ENCODE results near the gene ANKS3. TPM values are rescaled to one million over a fixed set of nuclear protein-coding genes. Genes with fewer than 3 reads are reported as not detected.

The ANKS3 gene
- total and polyA plus RNA-seq, 2 donors (not counting 3 experiments of a cell fraction or from before 2014, with no cell fraction given) = 13.9 to 24.0 TPM

DNA sequence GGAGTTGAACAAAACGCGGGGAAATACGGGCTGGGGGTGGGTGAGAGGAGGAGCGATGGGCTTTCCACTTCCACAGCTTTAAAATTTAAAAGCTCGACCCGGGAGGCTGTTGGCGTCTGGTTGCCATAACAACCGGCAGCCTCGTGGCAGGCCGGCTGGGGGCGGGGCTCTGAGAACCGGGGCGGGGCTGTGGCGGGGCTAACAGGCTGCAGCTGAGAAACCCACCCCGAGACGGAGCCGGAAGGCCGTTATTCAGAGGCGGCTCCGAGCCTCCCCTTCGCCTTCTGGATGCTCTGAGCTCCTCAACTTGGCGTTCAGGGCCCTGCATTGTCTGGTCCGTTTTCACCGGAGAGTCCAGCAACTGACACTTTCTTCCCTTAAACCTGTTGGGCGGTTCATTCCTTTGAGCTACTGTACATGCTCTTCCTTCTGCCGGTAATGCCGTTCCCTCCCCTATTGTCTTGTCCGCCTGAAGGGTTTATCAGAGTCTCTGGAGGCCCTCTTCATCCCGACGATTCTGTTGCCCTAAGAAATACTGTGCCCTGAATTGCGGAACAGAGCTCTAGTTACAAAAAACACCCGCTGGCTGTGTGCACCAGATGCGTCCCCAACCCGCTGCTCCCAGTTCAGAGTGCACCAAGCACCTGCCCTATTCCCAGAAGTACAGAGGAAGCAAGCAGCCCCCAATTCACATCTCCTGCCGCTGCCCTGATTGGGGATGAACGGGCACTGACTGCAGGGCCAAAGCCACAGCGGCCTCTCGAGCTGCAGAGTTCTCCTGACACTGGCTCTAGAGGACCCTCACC, 862 bp upstream of the ANKS3 start:
- Histone ChIP-seq H3K9me1 (replicated peaks; ENCODE audit: control insufficient read depth, extremely low read depth, insufficient read depth, low read length) (no peaks in the 10 kb centered on the region), H3K9me3 (replicated peaks; ENCODE audit: control insufficient read depth, insufficient read depth, low read length) (no peaks in the 10 kb centered on the region), H3K4me1 (ENCODE audit: control insufficient read depth, extremely low read depth, insufficient read depth, low read length) (peaks cover 5% of the 10 kb centered on the region), H3K27ac (ENCODE audit: insufficient read depth, low read depth, low read length) (peak overlapping the region; percentile 46), H3K4me2 (ENCODE audit: insufficient read depth, low read length) (peak overlapping the region; percentile 91), H3K36me3 (ENCODE audit: control insufficient read depth in 2 of 2, extremely low read depth in 1 of 2, insufficient read depth in 2 of 2, low read length in 2 of 2) (peaks cover 0 to under 1% of the 10 kb centered on the region in 2 experiments), H2AFZ (ENCODE audit: low read depth, low read length) (peak overlapping the region; percentile 99), H3K9ac (replicated peaks; ENCODE audit: extremely low read depth, insufficient read depth, low read length) (peak overlapping the region; percentile 56), H3K79me2 (ENCODE audit: control insufficient read depth, insufficient read depth, low read length) (peaks cover 9% of the 10 kb centered on the region), H4K20me1 (replicated peaks; ENCODE audit: control insufficient read depth, extremely low read depth, insufficient read depth, low read length) (no peaks in the 10 kb centered on the region), H3K4me3 (replicated peaks in 1 of 3; ENCODE audit: insufficient read depth in 1 of 3, low read depth in 1 of 3, low read length in 3 of 3) (peak overlapping the region; percentile 62 to 100 (median 76)), H3K27me3 (ENCODE audit: control insufficient read depth in 2 of 2, insufficient read depth in 2 of 2, low read length in 2 of 2) (no peaks in the 10 kb centered on the region)
- TF ChIP-seq, protein P1, sequence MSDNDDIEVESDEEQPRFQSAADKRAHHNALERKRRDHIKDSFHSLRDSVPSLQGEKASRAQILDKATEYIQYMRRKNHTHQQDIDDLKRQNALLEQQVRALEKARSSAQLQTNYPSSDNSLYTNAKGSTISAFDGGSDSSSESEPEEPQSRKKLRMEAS (IDR thresholded peaks at IDR 0.05; ENCODE audit: insufficient read depth, insufficient read length) = peak; percentile 62
- no peak for TF ChIP-seq MYC (IDR thresholded peaks at IDR 0.05; ENCODE audit: low read depth, low read length)
- no peak for TF ChIP-seq CTCF (IDR thresholded peaks at IDR 0.05; ENCODE audit: extremely low read depth in 1 of 2, insufficient read depth in 1 of 2, low read depth in 1 of 2, low read length in 2 of 2)
- TF ChIP-seq POLR2A (IDR thresholded peaks at IDR 0.05; ENCODE audit: low read depth, low read length) = peak; percentile 83
- TF ChIP-seq GATA2 (IDR thresholded peaks at IDR 0.05; ENCODE audit: insufficient read depth, insufficient read length, low read depth, low read length) = no peak
- no peak for TF ChIP-seq JUN (IDR thresholded peaks at IDR 0.05; ENCODE audit: borderline replicate concordance, insufficient read depth, insufficient read length, low read depth)
- TF ChIP-seq EZH2 (IDR thresholded peaks at IDR 0.05; ENCODE audit: borderline replicate concordance, low read depth, low read length, severe bottlenecking) = no peak
- no peak for TF ChIP-seq FOS (IDR thresholded peaks at IDR 0.05; ENCODE audit: borderline replicate concordance, insufficient read depth, low read length)
- TF ChIP-seq POLR2AphosphoS5 (IDR thresholded peaks at IDR 0.05; ENCODE audit: insufficient read depth, low read depth, low read length) = peak; percentile 25
- POLR2A ChIA-PET = interaction anchor here (0.7 to 1.4 kb wide), 3 partner anchors 32 to 119 kb away, joined by 3 to 8 read pairs (median 4); no protein-coding TSS in a partner anchor
- dilution Hi-C loops (cut with MboI; ENCODE audit: extremely low pct_ligation_motif_present, low sequenced_read_pairs) = no loop called here
- FAIRE-seq (peak; percentile 88), DNase-seq (ENCODE audit: low read depth, low spot score) (peak; percentile 77)
- BruUV-seq (replicated peaks) = no TSS peak
- CTCF ChIA-PET = interaction anchor here (0.8 to 1.9 kb wide), 9 partner anchors 9 to 223 kb away, joined by 3 to 6 read pairs (median 4); partner anchors contain the start of genes MGRN1 and SEC14L5
- intact Hi-C loops (cut with micrococcal nuclease) = loop anchor here (1.0 to 2.0 kb wide), 6 partner anchors 32 to 221 kb away; partner anchors contain the start of genes NUDT16L1, ROGDI and ZNF500
